GM18951 (cell line): ENCODE results near the gene HSPG2.
"Not testable (repeated sequence)": the region's sequence is repeated elsewhere in the genome, so short reads cannot be mapped to it uniquely, and the experiment has no call there.

ENCODE experiments used
- POLR2A ChIP-seq: IDR thresholded peaks from 4 replicates; pipeline ENCODE4 v1.6.1; 2011; ENCODE audit warnings: mild to moderate bottlenecking; ENCODE audit not compliant: insufficient read length, insufficient read depth; ENCODE audit errors: extremely low read depth
- in situ Hi-C: fragments of 300-500 bp; cut with MboI; formaldehyde crosslinking; loops from one replicate; pipeline ENCODE4 v1.12.0; 2022; ENCODE audit warnings: low sequenced_read_pairs, mixed read lengths, inconsistent platforms; ENCODE audit not compliant: unreplicated experiment

The HSPG2 gene

DNA sequence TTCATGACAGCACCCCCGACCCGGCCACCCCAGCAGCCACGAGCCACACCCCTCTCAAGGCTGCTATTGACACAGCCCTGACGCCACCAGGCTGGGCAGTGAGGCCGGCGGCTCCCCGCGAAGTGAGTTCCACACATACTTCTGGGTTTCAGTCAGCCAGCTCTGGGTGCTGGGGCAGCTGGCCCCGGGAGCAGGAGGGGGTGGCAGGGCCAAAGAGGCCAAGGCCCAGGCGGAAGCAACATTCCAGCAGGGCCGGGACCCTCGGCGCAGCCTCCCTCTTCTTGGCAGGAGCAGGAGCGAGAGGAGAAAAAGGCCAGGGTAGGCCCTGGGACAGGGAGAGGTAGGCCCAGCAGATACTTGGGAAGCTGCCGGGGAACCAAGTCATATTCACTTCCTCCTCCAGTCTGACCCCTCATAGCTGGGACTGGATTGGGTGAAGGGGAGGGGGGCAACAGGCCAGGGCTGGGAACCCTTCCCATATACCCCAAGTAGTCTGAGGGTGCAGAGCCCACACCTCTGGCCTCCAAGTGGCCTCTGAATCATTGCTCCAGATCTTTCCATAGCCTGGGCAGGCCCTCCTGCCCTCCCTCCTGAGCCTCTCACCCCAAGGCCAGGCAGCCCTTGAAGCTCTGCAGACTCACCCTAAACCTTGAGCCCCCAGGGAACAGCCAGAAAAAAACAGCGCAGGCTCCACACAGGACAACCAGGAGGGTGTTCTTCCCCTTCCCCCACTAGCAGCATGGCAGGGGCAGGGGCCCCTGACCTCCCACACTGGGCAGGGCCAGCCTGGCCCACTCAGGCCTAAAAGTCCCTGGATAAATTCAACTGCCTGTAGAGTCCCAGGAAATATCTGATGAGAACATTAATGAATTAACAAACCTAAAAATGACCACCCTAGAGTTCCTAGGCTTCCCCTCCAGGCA, 5.7 kb downstream of the HSPG2 start:
- in situ Hi-C loops: no loop called here
- TF ChIP-seq POLR2A: no peak

DNA sequence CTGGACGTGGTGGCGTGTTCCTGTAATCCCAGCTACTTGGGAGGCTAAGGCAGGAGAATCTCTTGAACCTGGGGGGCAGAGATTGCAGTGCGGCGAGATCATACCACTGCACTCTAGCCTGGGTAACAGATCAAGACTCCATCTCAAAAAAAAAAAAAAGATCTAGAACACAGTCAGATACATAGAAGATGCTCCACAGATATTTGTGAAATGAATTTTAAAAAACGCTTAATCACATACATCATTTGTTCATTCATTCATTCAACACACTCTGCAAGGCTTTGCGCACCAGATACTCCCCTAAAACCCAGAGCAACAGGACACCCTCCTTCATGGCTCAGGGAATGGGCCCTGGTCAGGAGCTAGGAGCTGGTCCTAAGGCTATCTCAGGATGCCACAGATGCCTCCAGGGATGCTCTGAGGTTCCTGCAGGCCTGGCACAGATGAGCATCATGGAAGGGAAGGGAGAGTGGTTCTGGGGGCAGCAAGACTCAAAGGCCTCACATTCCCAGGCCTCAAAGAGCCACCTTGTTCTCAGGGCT, 6.4 kb downstream of the HSPG2 start:
- in situ Hi-C loops: no loop called here
- no peak for TF ChIP-seq POLR2A

DNA sequence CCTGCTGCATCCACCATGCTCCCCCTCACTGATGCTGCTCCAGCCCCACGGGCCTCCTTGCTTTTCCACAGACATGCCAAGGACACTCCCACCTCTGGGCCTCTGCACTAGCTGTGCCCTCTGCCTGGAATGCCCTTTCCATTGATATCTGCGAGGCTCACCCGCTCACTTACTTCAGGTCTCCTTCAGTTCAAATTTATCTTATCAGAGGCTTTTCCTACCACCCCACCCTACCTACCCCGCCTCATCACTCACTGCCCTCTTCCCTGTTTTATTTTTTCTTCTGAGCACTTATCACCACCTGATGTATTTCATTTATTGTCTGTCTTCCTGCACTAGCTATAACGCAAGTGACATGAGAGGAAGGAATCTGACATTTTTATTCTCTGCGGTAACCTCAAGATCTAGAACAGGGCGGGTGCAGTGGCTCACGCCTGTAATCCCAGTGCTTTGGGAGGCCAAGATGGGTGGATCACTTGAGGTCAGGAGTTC, 7.0 kb downstream of the HSPG2 start:
- no peak for TF ChIP-seq POLR2A
- in situ Hi-C loops: no loop called here

DNA sequence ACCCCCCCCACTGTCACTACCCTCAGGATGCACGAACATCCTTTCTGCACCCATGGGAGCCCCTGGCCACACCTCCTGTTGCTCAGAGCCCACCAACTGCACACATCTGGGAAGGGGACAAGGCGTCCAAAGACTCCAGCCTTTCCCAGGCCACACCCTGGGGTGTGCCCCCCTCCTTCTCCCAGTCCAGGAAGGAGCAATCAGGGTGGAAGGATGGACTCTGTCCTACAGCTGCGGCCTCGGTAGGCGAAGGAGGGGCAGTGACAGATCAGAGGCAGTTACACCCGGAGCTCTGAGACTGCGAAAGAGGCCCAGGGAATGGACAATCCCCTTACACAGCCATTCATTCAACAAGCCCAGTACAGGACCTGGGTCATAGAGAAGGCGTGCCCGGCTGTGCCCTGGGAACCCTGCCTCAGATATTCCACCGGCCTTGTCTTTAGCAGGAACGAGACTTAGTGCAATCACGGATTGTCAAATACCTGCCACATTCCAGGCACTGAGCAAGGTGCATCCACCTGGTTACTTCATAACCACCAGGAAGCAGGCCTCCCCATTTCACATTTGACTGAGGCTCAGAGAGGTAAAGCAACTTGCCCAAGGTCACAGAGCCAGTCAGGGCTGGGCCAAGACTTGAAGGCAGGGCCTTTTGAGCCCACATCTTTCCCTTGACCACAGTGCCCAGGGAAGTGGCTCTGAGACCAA, 9.4 kb downstream of the HSPG2 start:
- TF ChIP-seq POLR2A: no peak
- in situ Hi-C loops: no loop called here

DNA sequence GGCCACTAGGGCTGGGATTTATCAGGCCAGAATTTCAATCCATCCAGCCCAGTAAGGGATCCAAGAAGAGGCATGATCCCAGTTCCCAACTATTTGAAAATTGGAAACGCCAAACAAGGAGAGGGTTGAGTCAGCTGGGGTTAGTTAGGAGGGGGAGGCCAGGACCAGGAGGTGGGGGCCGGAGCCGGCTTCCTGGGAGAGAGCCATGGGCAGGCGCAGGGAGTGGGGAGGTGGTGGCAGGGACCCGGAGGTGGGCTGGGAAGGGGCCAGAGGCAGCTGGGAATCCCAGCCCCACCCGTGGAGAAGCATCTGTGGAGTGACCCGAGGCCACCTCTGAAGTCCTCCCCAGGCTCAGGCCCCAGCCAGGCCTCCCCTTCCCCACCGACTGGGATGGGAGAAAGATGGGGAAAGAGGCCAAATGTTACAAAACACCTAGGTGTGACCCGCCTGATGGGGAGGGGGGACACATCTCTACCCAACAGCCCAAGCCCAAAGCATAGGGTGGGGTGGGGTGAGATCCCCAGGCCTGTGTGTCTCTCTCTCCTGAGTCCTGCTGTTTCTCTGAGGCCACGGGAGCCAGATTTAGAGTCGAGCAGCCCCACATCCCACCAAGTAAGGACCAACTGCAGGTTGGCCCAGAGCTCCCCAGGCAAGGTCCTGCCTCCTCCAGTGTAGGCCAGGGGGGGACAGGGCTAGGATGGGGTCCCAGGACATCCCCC, 10.1 kb downstream of the HSPG2 start:
- no peak for TF ChIP-seq POLR2A
- in situ Hi-C loops: no loop called here

DNA sequence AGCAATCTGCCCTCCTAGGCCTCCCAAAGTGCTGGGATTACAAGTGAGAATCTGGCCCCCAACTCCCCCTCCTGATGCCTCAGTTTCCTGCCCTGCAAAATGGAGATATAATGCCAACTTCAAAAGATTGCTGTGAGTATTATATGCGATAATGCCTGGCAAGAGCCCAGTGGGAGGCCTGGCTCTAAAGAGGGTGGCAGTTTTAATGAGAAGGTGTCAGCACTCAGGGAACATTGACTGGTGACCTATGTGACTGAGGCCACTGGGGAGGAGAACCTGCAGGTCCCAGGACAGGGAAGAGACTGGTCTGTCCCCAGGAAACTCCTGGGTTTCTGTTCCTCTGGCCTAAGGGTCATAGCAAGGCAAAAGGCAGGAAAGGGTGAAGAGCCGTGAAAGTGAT, 11.0 kb downstream of the HSPG2 start:
- in situ Hi-C loops: no loop called here
- TF ChIP-seq POLR2A: no peak

DNA sequence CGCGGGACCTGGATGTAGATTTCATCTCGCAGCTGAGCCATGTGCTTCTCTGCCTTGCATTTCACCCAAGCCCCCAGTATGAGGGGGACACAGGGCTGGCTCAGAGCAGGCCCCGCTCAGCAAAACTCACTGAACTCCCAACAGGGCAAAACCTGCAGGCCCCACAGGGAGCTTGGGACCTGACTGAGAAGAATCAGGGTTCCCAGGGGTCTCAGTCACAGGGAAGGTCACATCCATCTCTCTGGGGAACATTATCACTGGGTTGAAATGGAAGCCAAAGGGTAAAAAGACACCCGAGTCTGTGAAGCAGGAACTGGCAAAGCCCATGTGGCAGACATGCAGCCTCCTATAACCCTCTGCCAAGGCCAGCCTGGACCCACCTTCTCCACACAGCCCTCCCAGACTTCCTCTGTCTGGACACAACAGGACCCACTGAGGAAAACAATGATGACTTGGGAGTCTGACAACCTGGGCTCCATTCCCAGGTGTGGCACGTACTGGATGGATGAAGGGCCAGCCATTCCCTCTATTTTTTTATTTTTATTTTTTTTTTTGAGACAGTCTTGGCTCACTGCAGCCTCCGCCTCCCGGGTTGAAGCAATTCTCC, 11.7 kb downstream of the HSPG2 start:
- no peak for TF ChIP-seq POLR2A
- in situ Hi-C loops: no loop called here

DNA sequence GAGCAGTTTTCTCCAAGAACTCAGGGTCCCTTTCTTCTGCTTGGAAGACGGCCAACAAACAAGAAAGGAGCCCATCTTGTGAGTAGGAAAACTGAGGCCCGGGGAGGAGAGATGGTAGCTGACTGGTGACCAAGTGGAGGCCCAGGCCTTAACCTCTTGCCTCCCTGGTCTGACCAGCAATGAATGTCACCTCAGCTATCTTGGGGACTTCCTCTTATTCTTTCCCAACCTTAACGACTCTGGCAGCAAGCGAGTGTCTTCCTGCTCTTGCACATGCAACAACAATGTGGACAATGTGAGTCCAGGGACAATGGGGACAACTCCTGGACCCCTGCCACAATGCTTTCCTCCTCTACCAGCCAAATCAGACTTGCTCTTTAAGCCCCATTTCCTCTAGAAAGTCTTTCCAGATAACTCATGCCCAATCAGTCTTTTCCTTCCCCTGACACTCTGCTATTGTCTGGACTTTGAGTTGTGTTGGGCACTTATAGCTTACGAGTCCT, 12.6 kb downstream of the HSPG2 start:
- TF ChIP-seq POLR2A: no peak
- in situ Hi-C loops: no loop called here

DNA sequence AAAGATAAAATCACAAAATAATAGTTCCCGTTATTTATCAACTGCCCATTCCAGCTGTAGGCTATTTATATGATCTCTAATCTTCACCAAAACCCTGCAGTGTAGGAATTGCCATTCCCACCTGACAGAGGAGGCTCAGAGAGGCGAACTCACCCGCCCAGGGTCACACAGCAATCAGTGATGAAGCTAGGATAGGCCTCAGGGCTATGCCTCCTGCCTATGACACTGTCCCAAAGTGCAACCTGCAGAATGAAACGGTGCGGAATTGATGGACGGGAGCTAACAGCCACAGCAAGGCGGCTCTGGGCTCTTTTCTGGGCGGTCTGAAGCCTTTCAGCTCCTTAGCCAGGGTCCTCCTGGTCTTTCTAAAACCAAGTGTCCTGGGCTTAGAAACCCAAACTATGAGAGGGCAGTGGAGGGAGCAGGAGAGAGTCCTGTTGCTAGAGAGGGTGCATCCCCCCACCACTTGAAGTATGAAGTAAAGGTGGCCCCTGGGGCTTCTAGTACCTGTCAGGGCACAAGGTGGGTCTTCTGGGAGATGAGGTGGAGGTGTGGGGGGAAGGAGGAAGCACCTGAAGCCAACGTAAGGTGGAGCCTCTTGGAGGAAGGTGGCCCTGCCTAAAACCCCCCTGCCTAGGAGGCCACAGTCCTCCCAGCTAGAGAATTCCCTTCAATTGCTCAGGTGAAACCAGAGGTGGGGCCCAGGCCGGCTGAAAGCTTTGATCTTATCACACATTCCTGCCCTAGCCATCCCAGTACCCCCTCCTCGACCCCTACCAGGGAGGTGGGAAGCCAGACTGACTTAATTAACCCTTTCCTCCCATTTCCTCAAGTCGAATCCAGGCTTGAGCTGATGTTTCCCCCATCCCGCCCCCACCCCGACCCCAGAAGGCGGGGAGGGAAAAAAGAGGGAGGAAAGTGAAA, 14.8 kb downstream of the HSPG2 start:
- TF ChIP-seq POLR2A: no peak
- in situ Hi-C loops: no loop called here

DNA sequence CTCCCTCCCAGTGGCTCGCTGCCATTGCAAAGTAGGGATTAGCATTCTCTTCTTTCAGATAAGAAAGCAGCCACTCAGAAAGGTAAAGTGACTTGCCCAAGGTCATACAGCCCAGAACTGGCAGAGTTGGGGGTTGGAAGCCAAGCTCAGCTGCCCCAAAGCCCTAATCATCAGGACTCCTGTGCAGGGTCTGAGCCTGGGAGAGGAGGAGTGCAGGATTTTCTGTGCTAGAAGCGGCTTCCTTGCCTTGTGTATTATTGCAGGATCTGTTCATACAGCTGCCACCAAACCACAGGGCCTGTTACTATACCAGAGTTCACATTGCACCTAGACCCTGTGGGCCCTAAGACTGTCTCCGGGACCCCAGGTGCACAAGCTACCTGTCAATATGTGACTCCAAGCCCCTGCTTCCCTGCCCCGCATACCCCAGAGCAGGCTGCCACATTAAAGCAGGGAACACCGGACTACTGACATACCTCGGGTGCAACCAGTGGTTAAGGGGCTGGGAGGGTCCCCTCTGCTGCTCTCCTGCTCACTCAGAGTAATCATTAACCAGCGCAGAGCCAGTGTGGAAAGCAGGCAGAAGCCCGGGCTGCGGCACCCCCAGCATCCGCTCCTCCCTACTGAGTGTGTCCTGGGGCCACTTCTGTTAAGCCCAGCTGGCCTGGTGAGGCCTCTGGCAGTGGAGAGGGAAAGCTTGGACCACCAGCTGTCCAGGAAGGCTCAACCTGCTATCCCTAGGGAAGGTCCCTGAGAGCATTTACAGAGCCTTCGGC, 15.8 kb downstream of the HSPG2 start:
- in situ Hi-C loops: no loop called here

DNA sequence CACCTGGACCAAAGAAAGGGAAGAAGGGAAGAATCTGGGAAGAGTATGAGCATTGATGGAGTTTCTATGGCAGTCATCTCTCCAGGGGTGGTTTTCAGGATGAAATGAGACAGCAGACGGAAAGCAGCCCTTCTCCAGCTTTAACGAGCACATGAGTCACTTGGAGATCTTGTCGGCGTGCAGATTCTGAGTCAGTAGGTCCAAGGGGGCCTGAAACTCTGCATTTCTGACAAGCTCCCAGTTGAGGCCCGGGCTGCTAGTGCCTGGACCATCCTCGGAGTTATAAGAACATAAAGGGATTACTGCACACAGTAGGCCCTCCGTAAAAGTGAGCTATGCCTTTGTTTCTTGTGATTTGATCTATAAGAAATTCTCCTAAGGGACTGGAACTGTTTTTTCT, 17.6 kb downstream of the HSPG2 start:
- in situ Hi-C loops: no loop called here
- no peak for TF ChIP-seq POLR2A

More for the DNA sequence above, 15.8 kb downstream of the HSPG2 start:
- no peak for TF ChIP-seq POLR2A

DNA sequence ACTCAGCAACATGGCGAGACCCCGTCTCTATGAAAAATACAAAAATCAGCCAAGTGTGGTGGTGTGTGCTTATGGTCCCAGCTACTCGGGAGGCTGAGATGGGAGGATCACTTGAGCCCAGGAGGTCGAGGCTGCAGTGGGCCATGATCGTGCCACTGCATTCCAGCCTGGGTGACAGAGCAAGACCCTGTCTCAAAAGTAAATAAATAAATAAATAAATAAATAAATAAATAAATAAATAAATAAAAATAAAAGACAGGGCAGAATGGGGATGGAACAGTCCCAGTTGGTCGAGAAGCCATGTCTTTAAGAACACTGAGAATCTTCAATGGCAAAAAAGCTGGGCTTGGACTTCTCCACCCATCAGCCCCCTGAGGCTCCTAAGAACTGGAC, 19.9 kb downstream of the HSPG2 start:
- in situ Hi-C loops: not testable (repeated sequence)
